ENCODE measurements around the gene PRKCD.

PRKCD gene

GRCh38 chr3:53126601-53127000 lies 34.4 kb upstream of the PRKCD start:
- H3K27me3 ChIP-seq (ENCODE audit: control insufficient read depth, insufficient read depth, low read length): no peaks in the 10 kb centered on the region
- H3K4me3 ChIP-seq (ENCODE audit: low read length): no peak overlapping the region
- H3K4me1 ChIP-seq (ENCODE audit: control insufficient read depth, insufficient read depth, low read length): peaks cover 13% of the 10 kb centered on the region
- H3K9me3 ChIP-seq (replicated peaks; ENCODE audit: low read length): no peaks in the 10 kb centered on the region
- peaks cover 36% of the 10 kb centered on the region for H3K36me3 ChIP-seq (ENCODE audit: insufficient read depth, low read length)
- no peak overlapping the region for H3K9ac ChIP-seq (ENCODE audit: low read depth, low read length)
- H3K4me2 ChIP-seq (ENCODE audit: low read length): no peak overlapping the region

GRCh38 chr3:53129344-53129743 lies 31.7 kb upstream of the PRKCD start:
- Histone ChIP-seq H3K9ac (ENCODE audit: low read depth, low read length) (peak overlapping the region; percentile 96), H3K4me2 (ENCODE audit: low read length) (peak overlapping the region; percentile 77), H3K27me3 (ENCODE audit: control insufficient read depth, insufficient read depth, low read length) (no peaks in the 10 kb centered on the region), H3K4me1 (ENCODE audit: control insufficient read depth, insufficient read depth, low read length) (peaks cover 13% of the 10 kb centered on the region), H3K36me3 (ENCODE audit: insufficient read depth, low read length) (peaks cover 13% of the 10 kb centered on the region), H3K9me3 (replicated peaks; ENCODE audit: low read length) (no peaks in the 10 kb centered on the region), H3K4me3 (ENCODE audit: low read length) (peak overlapping the region; percentile 82)

DNA sequence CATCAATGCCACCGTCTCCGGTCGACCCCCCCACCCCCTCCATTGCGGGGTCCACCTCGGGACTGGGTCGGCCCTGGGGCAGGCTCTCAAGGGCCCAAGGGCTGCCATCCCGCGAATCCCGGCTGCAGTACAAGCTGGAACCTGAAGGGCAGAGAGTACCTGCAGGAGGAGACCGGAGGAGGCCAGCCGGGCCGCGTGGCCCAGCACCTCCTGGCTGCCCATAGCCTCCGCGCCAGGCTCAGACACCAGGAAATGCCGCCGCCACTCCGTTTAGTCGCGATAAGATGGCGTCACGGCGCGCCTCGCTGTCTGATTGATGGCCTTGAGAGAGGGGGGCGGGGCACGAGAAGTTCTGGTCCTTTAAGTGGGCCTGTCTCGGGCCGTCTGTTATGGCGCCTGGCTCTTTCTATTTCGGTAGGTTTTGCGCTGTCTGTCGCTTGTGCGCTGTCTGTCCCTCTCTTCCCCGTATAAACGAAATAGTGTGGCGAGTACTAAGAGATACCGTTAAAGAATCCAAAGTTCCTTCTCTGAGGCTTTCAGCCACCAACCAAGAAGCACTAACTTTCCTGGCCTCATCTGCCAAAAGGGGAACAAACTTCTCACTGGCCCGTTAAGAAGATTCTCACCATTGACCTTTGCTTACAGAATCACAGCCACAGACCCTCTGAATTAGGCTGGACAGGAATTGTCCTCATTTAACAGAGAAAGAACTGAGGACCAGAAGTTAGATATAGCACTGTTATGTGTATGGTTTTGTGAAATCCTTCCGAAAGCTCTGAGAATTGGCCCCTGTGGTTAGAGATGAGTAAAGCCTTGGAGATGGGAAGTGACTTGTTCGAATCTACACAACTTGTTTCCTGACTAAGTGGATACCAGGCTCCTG lies 30.6 kb upstream of the PRKCD start, which contains the start of gene RFT1:
TSS of gene RFT1 (minus strand) at position 257 of the 883 bp plus-strand sequence. CDS start at position 222, 35 bp downstream.
- Histone ChIP-seq H3K9ac (ENCODE audit: low read depth, low read length) (peak within 1 kb of the TSS; percentile 96), H3K4me3 (ENCODE audit: low read length) (peak within 1 kb of the TSS; percentile 82), H3K36me3 (ENCODE audit: insufficient read depth, low read length) (peaks cover 7% of the 10 kb centered on the region), H3K9me3 (replicated peaks; ENCODE audit: low read length) (no peaks in the 10 kb centered on the region), H3K4me1 (ENCODE audit: control insufficient read depth, insufficient read depth, low read length) (peaks cover 13% of the 10 kb centered on the region), H3K27me3 (ENCODE audit: control insufficient read depth, insufficient read depth, low read length) (no peaks in the 10 kb centered on the region), H3K4me2 (ENCODE audit: low read length) (peak within 1 kb of the TSS; percentile 77)

DNA sequence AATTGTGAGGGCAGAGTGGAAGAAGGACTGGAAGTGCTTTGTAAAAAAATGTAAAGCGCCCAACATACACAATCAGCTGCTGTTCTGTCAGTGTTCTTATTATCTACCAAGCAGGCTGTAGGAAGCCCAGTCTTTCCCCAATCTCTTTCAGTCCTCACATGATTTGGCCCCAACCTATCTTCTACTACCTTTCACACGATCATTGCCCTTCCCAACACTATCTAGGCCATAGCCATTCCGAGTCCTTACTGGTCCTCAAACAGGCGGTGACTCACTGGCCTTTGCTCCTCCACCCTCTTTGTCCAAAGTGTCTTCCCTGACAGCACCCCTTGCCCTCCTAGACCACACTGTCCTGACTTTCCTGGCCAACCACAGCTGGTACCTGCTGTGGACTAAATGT lies 29.9 kb upstream of the PRKCD start:
- H3K4me1 ChIP-seq (ENCODE audit: control insufficient read depth, insufficient read depth, low read length): peaks cover 13% of the 10 kb centered on the region
- no peaks in the 10 kb centered on the region for H3K9me3 ChIP-seq (replicated peaks; ENCODE audit: low read length)
- no peaks in the 10 kb centered on the region for H3K36me3 ChIP-seq (ENCODE audit: insufficient read depth, low read length)
- no peaks in the 10 kb centered on the region for H3K27me3 ChIP-seq (ENCODE audit: control insufficient read depth, insufficient read depth, low read length)
- H3K4me2 ChIP-seq (ENCODE audit: low read length): peak overlapping the region; percentile 77
- H3K9ac ChIP-seq (ENCODE audit: low read depth, low read length): peak overlapping the region; percentile 96
- peak overlapping the region; percentile 82 for H3K4me3 ChIP-seq (ENCODE audit: low read length)

DNA sequence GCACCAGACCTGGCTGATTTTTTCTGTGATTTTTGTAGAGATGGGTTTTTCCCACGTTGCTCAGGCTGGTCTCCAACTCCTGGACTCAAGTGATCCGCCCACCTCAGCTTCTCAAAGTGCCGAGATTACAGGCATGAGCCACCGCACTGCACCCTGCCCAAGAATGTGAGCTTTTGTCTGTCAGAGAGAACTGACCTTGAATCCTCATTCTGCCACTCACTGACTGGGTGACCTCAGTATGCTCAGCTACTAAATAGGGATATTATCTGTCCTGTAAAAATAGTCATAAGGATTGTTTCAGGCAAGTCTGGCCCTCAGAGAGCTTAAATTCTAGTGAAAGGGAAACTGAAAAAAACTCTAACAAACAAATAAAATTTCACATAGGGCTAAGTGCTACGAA lies 28.7 kb upstream of the PRKCD start:
- Histone ChIP-seq H3K9me3 (replicated peaks; ENCODE audit: low read length) (no peaks in the 10 kb centered on the region), H3K4me3 (ENCODE audit: low read length) (no peak overlapping the region), H3K4me1 (ENCODE audit: control insufficient read depth, insufficient read depth, low read length) (peaks cover 13% of the 10 kb centered on the region), H3K27me3 (ENCODE audit: control insufficient read depth, insufficient read depth, low read length) (no peaks in the 10 kb centered on the region), H3K36me3 (ENCODE audit: insufficient read depth, low read length) (no peaks in the 10 kb centered on the region), H3K4me2 (ENCODE audit: low read length) (no peak overlapping the region), H3K9ac (ENCODE audit: low read depth, low read length) (no peak overlapping the region)

- Histone ChIP-seq H3K36me3 (ENCODE audit: insufficient read depth, low read length) (no peaks in the 10 kb centered on the region), H3K9ac (ENCODE audit: low read depth, low read length) (no peak overlapping the region), H3K4me3 (ENCODE audit: low read length) (no peak overlapping the region), H3K4me2 (ENCODE audit: low read length) (no peak overlapping the region), H3K4me1 (ENCODE audit: control insufficient read depth, insufficient read depth, low read length) (peaks cover 7% of the 10 kb centered on the region), H3K9me3 (replicated peaks; ENCODE audit: low read length) (no peaks in the 10 kb centered on the region), H3K27me3 (ENCODE audit: control insufficient read depth, insufficient read depth, low read length) (no peaks in the 10 kb centered on the region)
These were observed 26.3 kb upstream of the PRKCD start for GRCh38 chr3:53134631-53135232.

DNA sequence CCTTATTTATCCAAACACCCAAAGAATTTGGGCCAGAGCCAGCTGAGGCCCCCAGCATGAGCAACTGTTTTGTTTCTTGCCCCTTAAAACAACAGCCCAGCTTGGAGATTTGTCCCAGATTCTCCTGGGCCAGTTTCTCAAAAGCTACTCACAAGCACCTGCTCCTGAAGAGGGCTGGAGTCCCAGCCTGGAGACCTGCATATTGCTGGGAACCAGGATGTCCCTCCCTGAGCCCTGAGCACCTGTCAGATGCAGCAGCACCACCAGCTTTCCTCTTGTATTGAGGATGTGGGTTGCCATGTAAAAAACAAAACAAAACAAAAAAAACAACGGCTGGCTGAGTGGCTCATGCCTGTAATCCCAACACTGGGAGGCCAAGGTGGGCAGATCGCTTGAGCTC lies 23.8 kb upstream of the PRKCD start:
- Histone ChIP-seq H3K4me1 (ENCODE audit: control insufficient read depth, insufficient read depth, low read length) (peaks cover 11% of the 10 kb centered on the region), H3K27me3 (ENCODE audit: control insufficient read depth, insufficient read depth, low read length) (no peaks in the 10 kb centered on the region), H3K4me3 (ENCODE audit: low read length) (no peak overlapping the region), H3K36me3 (ENCODE audit: insufficient read depth, low read length) (no peaks in the 10 kb centered on the region), H3K4me2 (ENCODE audit: low read length) (no peak overlapping the region), H3K9ac (ENCODE audit: low read depth, low read length) (no peak overlapping the region), H3K9me3 (replicated peaks; ENCODE audit: low read length) (no peaks in the 10 kb centered on the region)

DNA sequence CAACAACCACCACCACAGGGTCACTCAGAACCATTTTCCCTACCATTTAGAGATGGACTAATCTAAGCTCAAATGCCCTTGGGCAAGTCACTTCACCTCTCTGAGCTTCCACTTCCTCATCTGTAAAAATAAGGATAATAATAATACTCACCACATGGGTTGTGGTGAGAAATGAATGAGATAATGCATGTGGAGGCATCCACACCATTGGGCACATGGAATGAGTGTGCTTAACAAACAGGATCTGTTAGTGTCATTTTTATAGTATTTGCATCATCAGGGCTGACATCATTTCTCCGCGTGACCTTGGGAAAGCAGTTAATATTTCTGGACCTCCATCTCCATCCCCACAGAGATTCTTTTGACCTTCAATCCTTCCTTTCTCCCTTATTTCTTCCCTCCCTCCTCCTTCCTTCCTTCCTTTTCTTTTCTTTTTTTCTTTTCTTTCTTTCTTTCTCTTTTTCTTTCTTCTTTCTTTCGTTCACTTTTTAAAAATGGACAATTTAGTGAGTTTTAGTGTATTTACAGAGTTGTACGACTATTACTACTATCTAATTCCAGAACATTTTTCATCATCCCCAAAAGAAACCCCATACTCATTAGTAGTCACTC lies 23.1 kb upstream of the PRKCD start:
- Histone ChIP-seq H3K9me3 (replicated peaks; ENCODE audit: low read length) (no peaks in the 10 kb centered on the region), H3K4me3 (ENCODE audit: low read length) (no peak overlapping the region), H3K27me3 (ENCODE audit: control insufficient read depth, insufficient read depth, low read length) (no peaks in the 10 kb centered on the region), H3K4me2 (ENCODE audit: low read length) (no peak overlapping the region), H3K36me3 (ENCODE audit: insufficient read depth, low read length) (no peaks in the 10 kb centered on the region), H3K4me1 (ENCODE audit: control insufficient read depth, insufficient read depth, low read length) (peaks cover 11% of the 10 kb centered on the region), H3K9ac (ENCODE audit: low read depth, low read length) (no peak overlapping the region)

- Histone ChIP-seq H3K27me3 (ENCODE audit: control insufficient read depth, insufficient read depth, low read length) (no peaks in the 10 kb centered on the region), H3K4me2 (ENCODE audit: low read length) (no peak overlapping the region), H3K4me1 (ENCODE audit: control insufficient read depth, insufficient read depth, low read length) (peaks cover 11% of the 10 kb centered on the region), H3K4me3 (ENCODE audit: low read length) (no peak overlapping the region), H3K36me3 (ENCODE audit: insufficient read depth, low read length) (no peaks in the 10 kb centered on the region), H3K9me3 (replicated peaks; ENCODE audit: low read length) (no peaks in the 10 kb centered on the region), H3K9ac (ENCODE audit: low read depth, low read length) (no peak overlapping the region)
These were observed 20.8 kb upstream of the PRKCD start for GRCh38 chr3:53139906-53140846.

DNA sequence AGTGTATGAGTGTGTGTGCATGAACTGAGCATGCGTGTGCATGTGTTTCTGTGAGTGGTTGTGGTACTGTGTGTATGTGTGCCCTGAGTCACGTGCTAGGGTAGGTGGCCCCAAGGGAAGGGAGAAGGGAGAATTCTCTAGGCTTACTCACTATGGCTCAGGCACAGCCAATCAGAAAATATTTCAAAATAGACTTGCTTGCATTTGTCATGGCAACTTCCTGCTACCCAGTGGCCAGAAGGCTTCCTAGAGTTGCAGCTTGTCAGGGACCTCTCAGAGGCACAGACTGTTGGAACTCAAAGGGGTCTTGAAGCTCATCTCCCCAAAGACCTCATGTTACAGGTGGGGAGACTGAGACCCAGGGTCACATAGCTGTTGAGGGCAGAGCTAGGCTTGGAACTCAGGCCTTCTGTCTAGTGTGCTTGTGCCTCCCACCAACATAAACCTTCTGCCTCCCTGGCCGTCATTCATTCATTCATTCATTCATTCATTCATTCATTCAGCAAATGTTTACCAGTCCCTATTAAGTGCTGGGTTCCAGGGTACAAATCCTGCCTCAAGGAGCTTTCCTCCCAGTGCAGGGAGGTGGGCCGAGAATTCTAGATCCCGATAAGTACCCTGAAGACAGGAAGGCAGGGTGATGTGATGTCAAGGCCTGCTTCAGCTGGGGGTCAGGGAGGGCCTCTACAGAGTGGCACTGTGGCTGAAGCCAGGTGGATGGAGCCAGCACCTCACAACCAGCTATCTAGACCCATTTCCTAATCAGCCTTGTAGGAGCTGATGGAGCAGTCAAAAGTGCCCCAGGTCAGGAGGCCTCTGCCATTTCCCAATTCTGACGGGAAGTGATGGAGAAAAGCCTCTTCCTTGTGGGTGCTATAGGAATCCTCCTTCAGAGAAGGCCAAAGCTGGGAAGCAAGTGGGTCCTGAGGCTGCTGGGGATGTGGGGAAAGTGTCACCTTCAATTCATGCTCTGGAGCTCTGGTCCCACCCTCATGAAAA lies 19.9 kb upstream of the PRKCD start:
- peaks cover 11% of the 10 kb centered on the region for H3K4me1 ChIP-seq (ENCODE audit: control insufficient read depth, insufficient read depth, low read length)

More for the DNA sequence above, 19.9 kb upstream of the PRKCD start:
- no peak overlapping the region for H3K9ac ChIP-seq (ENCODE audit: low read depth, low read length)
- no peaks in the 10 kb centered on the region for H3K9me3 ChIP-seq (replicated peaks; ENCODE audit: low read length)
- no peak overlapping the region for H3K4me2 ChIP-seq (ENCODE audit: low read length)
- no peaks in the 10 kb centered on the region for H3K36me3 ChIP-seq (ENCODE audit: insufficient read depth, low read length)
- no peak overlapping the region for H3K4me3 ChIP-seq (ENCODE audit: low read length)
- no peaks in the 10 kb centered on the region for H3K27me3 ChIP-seq (ENCODE audit: control insufficient read depth, insufficient read depth, low read length)
